Measurements from ENCODE around the gene SERPINB12.

SERPINB12 gene, protein sequence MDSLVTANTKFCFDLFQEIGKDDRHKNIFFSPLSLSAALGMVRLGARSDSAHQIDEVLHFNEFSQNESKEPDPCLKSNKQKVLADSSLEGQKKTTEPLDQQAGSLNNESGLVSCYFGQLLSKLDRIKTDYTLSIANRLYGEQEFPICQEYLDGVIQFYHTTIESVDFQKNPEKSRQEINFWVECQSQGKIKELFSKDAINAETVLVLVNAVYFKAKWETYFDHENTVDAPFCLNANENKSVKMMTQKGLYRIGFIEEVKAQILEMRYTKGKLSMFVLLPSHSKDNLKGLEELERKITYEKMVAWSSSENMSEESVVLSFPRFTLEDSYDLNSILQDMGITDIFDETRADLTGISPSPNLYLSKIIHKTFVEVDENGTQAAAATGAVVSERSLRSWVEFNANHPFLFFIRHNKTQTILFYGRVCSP

GRCh38 chr18:63542069-63542468 lies at the start of gene SERPINB12:
Gene SERPINB12 (plus strand): TSS chr18:63542369. CDS start chr18:63556160, 13,791 bp downstream.
- Histone ChIP-seq H3K9ac (ENCODE audit: low read depth in 1 of 2, low read length in 2 of 2) (no peak within 1 kb of the TSS), H3K4me3 (ENCODE audit: low read length in 2 of 2) (no peak within 1 kb of the TSS)

DNA sequence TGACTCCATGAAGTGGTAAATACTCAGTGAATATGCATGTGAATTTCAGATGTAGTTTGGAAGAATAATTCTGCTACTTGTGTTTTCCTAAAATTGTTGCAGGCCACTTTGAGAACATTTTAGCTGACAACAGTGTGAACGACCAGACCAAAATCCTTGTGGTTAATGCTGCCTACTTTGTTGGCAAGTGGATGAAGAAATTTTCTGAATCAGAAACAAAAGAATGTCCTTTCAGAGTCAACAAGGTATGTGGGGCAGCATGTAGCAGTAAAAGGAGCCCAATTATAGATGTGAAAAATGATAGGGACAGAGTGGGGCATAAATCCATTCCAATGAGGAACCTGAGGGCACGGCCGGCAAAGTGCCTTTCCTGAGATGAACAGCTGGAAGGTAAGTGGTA lies 49.3 kb upstream of the SERPINB12 start:
- Histone ChIP-seq H3K4me1 (ENCODE audit: control insufficient read depth in 2 of 2, insufficient read depth in 2 of 2, low read length in 2 of 2) (no peaks in the 10 kb centered on the region), H3K27ac (ENCODE audit: low read depth in 2 of 2, low read length in 2 of 2) (no peak overlapping the region)

More at GRCh38 chr18:63542069-63542468, at the start of gene SERPINB12:
- Histone ChIP-seq H3K27ac (ENCODE audit: low read depth in 2 of 2, low read length in 2 of 2) (no peak within 1 kb of the TSS), H3K4me1 (ENCODE audit: control insufficient read depth in 2 of 2, insufficient read depth in 2 of 2, low read length in 2 of 2) (no peaks in the 10 kb centered on the region), H3K27me3 (ENCODE audit: control insufficient read depth in 2 of 2, insufficient read depth in 2 of 2, low read length in 2 of 2) (peaks cover 0 to 3% of the 10 kb centered on the region in 2 donors), H3K9me3 (ENCODE audit: control insufficient read depth in 2 of 2, low read length in 2 of 2) (no peaks in the 10 kb centered on the region), H3K36me3 (ENCODE audit: control insufficient read depth in 2 of 2, insufficient read depth in 2 of 2, low read length in 2 of 2) (no peaks in the 10 kb centered on the region)

DNA sequence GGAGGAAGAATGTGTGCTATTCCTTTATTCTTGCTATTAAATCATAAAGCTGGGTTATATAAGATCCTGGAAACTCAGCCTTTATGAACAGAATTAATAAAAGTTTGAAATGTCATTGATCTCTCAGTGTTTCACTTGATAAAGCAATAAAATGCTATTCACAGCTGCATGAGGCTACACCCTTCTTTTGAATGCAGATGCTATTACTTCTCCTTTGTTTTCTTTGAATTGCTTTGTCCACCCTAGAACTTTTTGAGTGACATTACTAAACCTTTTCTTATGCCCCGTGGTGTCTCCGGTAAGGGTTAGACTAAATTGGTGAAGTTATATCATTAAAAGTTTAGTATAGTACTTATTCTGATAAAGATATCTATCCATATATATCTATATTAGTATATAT lies 46.5 kb upstream of the SERPINB12 start:
- H3K4me1 ChIP-seq (ENCODE audit: control insufficient read depth in 2 of 2, insufficient read depth in 2 of 2, low read length in 2 of 2), result no peaks in the 10 kb centered on the region
- H3K4me3 ChIP-seq (ENCODE audit: low read length in 2 of 2), result no peak overlapping the region
- H3K27me3 ChIP-seq (ENCODE audit: control insufficient read depth in 2 of 2, insufficient read depth in 2 of 2, low read length in 2 of 2), result no peaks in the 10 kb centered on the region
- H3K36me3 ChIP-seq (ENCODE audit: control insufficient read depth in 2 of 2, insufficient read depth in 2 of 2, low read length in 2 of 2), result no peaks in the 10 kb centered on the region
- no peak overlapping the region for H3K27ac ChIP-seq (ENCODE audit: low read depth in 2 of 2, low read length in 2 of 2)
- H3K9ac ChIP-seq (ENCODE audit: low read depth in 1 of 2, low read length in 2 of 2), result no peak overlapping the region
- no peaks in the 10 kb centered on the region for H3K9me3 ChIP-seq (ENCODE audit: control insufficient read depth in 2 of 2, low read length in 2 of 2)

More for the DNA sequence above, 49.3 kb upstream of the SERPINB12 start:
- Histone ChIP-seq H3K27me3 (ENCODE audit: control insufficient read depth in 2 of 2, insufficient read depth in 2 of 2, low read length in 2 of 2) (no peaks in the 10 kb centered on the region), H3K4me3 (ENCODE audit: low read length in 2 of 2) (no peak overlapping the region), H3K9me3 (ENCODE audit: control insufficient read depth in 2 of 2, low read length in 2 of 2) (no peaks in the 10 kb centered on the region), H3K36me3 (ENCODE audit: control insufficient read depth in 2 of 2, insufficient read depth in 2 of 2, low read length in 2 of 2) (no peaks in the 10 kb centered on the region), H3K9ac (ENCODE audit: low read depth in 1 of 2, low read length in 2 of 2) (no peak overlapping the region)

GRCh38 chr18:63505566-63506335 lies 36.4 kb upstream of the SERPINB12 start:
- Histone ChIP-seq H3K9ac (ENCODE audit: low read depth in 1 of 2, low read length in 2 of 2) (no peak overlapping the region), H3K9me3 (ENCODE audit: control insufficient read depth in 2 of 2, low read length in 2 of 2) (no peaks in the 10 kb centered on the region), H3K36me3 (ENCODE audit: control insufficient read depth in 2 of 2, insufficient read depth in 2 of 2, low read length in 2 of 2) (no peaks in the 10 kb centered on the region), H3K27me3 (ENCODE audit: control insufficient read depth in 2 of 2, insufficient read depth in 2 of 2, low read length in 2 of 2) (no peaks in the 10 kb centered on the region), H3K4me3 (ENCODE audit: low read length in 2 of 2) (no peak overlapping the region), H3K4me1 (ENCODE audit: control insufficient read depth in 2 of 2, insufficient read depth in 2 of 2, low read length in 2 of 2) (no peaks in the 10 kb centered on the region), H3K27ac (ENCODE audit: low read depth in 2 of 2, low read length in 2 of 2) (no peak overlapping the region)

GRCh38 chr18:63506336-63506646 lies 35.9 kb upstream of the SERPINB12 start:
- H3K27me3 ChIP-seq (ENCODE audit: control insufficient read depth in 2 of 2, insufficient read depth in 2 of 2, low read length in 2 of 2), result no peaks in the 10 kb centered on the region
- no peak overlapping the region for H3K9ac ChIP-seq (ENCODE audit: low read depth in 1 of 2, low read length in 2 of 2)
- H3K9me3 ChIP-seq (ENCODE audit: control insufficient read depth in 2 of 2, low read length in 2 of 2), result no peaks in the 10 kb centered on the region
- H3K4me1 ChIP-seq (ENCODE audit: control insufficient read depth in 2 of 2, insufficient read depth in 2 of 2, low read length in 2 of 2), result no peaks in the 10 kb centered on the region
- no peaks in the 10 kb centered on the region for H3K36me3 ChIP-seq (ENCODE audit: control insufficient read depth in 2 of 2, insufficient read depth in 2 of 2, low read length in 2 of 2)
- H3K27ac ChIP-seq (ENCODE audit: low read depth in 2 of 2, low read length in 2 of 2), result no peak overlapping the region
- H3K4me3 ChIP-seq (ENCODE audit: low read length in 2 of 2), result no peak overlapping the region

GRCh38 chr18:63508596-63508995 lies 33.6 kb upstream of the SERPINB12 start:
- no peaks in the 10 kb centered on the region for H3K36me3 ChIP-seq (ENCODE audit: control insufficient read depth in 2 of 2, insufficient read depth in 2 of 2, low read length in 2 of 2)
- H3K27ac ChIP-seq (ENCODE audit: low read depth in 2 of 2, low read length in 2 of 2), result no peak overlapping the region
- no peak overlapping the region for H3K9ac ChIP-seq (ENCODE audit: low read depth in 1 of 2, low read length in 2 of 2)
- no peaks in the 10 kb centered on the region for H3K4me1 ChIP-seq (ENCODE audit: control insufficient read depth in 2 of 2, insufficient read depth in 2 of 2, low read length in 2 of 2)
- H3K4me3 ChIP-seq (ENCODE audit: low read length in 2 of 2), result no peak overlapping the region
- no peaks in the 10 kb centered on the region for H3K9me3 ChIP-seq (ENCODE audit: control insufficient read depth in 2 of 2, low read length in 2 of 2)
- no peaks in the 10 kb centered on the region for H3K27me3 ChIP-seq (ENCODE audit: control insufficient read depth in 2 of 2, insufficient read depth in 2 of 2, low read length in 2 of 2)

- Histone ChIP-seq H3K36me3 (ENCODE audit: control insufficient read depth in 2 of 2, insufficient read depth in 2 of 2, low read length in 2 of 2) (no peaks in the 10 kb centered on the region), H3K9me3 (ENCODE audit: control insufficient read depth in 2 of 2, low read length in 2 of 2) (no peaks in the 10 kb centered on the region), H3K27me3 (ENCODE audit: control insufficient read depth in 2 of 2, insufficient read depth in 2 of 2, low read length in 2 of 2) (peaks cover 0 to 2% of the 10 kb centered on the region in 2 donors), H3K4me1 (ENCODE audit: control insufficient read depth in 2 of 2, insufficient read depth in 2 of 2, low read length in 2 of 2) (no peaks in the 10 kb centered on the region), H3K27ac (ENCODE audit: low read depth in 2 of 2, low read length in 2 of 2) (no peak overlapping the region), H3K4me3 (ENCODE audit: low read length in 2 of 2) (no peak overlapping the region), H3K9ac (ENCODE audit: low read depth in 1 of 2, low read length in 2 of 2) (no peak overlapping the region)
Measured at GRCh38 chr18:63511285-63511684, 30.9 kb upstream of the SERPINB12 start.

DNA sequence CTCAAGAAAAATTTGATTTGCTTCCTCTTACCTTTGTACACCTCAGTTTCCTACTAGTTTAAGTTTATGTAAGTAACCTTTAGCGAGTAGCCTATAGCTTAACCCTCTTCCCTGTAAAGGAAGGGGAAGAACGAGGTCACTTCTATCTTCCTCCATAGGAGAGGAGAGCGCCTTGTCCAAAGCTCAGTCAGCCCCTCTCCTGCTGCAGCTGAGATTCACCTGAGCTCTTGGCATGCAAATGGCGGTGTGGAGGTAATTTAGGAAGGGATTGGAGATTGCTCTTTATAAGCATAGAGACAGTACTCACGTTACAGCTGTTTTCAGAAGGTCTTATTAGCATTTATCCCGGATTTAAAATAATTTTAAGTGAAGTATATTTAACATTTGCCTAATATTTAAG lies 27.8 kb upstream of the SERPINB12 start:
- Histone ChIP-seq H3K4me1 (ENCODE audit: control insufficient read depth in 2 of 2, insufficient read depth in 2 of 2, low read length in 2 of 2) (peaks cover 0 to 2% of the 10 kb centered on the region in 2 donors), H3K27me3 (ENCODE audit: control insufficient read depth in 2 of 2, insufficient read depth in 2 of 2, low read length in 2 of 2) (peaks cover 0 to 2% of the 10 kb centered on the region in 2 donors), H3K27ac (ENCODE audit: low read depth in 2 of 2, low read length in 2 of 2) (no peak overlapping the region), H3K4me3 (ENCODE audit: low read length in 2 of 2) (no peak overlapping the region), H3K9ac (ENCODE audit: low read depth in 1 of 2, low read length in 2 of 2) (no peak overlapping the region), H3K36me3 (ENCODE audit: control insufficient read depth in 2 of 2, insufficient read depth in 2 of 2, low read length in 2 of 2) (no peaks in the 10 kb centered on the region), H3K9me3 (ENCODE audit: control insufficient read depth in 2 of 2, low read length in 2 of 2) (no peaks in the 10 kb centered on the region)

DNA sequence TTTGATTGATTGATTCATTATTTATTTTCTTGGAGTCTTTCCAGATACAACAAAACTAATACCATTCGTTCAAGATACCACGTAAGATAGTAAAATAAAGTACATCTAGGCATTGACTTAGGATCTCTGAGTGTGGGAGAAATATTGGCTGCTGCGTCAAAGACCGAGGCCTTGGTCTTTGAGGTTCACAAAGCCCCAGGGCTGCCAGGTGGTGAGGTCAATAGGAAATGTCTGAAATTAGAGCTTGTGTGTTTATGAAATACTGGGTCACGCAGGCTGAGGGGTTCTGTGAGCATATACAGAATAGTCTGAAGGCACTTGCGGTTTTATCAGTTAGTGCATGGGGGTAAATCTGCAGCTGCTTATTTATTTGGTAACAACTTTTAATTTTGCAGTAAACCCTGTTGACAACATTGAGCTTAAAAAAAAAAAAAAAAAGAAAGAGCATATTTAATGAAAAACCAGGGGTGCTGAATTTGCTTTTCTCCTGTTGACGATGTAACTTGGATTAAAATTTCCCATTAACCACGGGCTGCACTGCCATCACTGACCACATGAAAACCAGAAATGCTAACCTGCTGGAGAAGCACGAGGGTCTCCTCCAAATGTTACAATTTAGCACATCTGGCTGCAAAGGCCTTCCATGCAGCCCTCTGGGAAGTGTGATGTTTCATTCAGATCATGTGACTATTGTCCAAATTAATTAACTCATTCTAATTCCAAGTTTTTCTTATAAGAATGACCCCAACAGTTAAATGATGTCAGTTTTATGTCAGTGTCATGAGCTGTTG lies 27.1 kb upstream of the SERPINB12 start:
- Histone ChIP-seq H3K27ac (ENCODE audit: low read depth in 2 of 2, low read length in 2 of 2) (no peak overlapping the region), H3K4me1 (ENCODE audit: control insufficient read depth in 2 of 2, insufficient read depth in 2 of 2, low read length in 2 of 2) (peaks cover 0 to 2% of the 10 kb centered on the region in 2 donors), H3K4me3 (ENCODE audit: low read length in 2 of 2) (no peak overlapping the region), H3K36me3 (ENCODE audit: control insufficient read depth in 2 of 2, insufficient read depth in 2 of 2, low read length in 2 of 2) (no peaks in the 10 kb centered on the region), H3K9me3 (ENCODE audit: control insufficient read depth in 2 of 2, low read length in 2 of 2) (no peaks in the 10 kb centered on the region), H3K9ac (ENCODE audit: low read depth in 1 of 2, low read length in 2 of 2) (no peak overlapping the region), H3K27me3 (ENCODE audit: control insufficient read depth in 2 of 2, insufficient read depth in 2 of 2, low read length in 2 of 2) (peaks cover 0 to 2% of the 10 kb centered on the region in 2 donors)

GRCh38 chr18:63515801-63516200 lies 26.4 kb upstream of the SERPINB12 start:
- peaks cover 0 to 2% of the 10 kb centered on the region in 2 donors for H3K27me3 ChIP-seq (ENCODE audit: control insufficient read depth in 2 of 2, insufficient read depth in 2 of 2, low read length in 2 of 2)
- H3K27ac ChIP-seq (ENCODE audit: low read depth in 2 of 2, low read length in 2 of 2), result no peak overlapping the region
- no peaks in the 10 kb centered on the region for H3K9me3 ChIP-seq (ENCODE audit: control insufficient read depth in 2 of 2, low read length in 2 of 2)
- H3K9ac ChIP-seq (ENCODE audit: low read depth in 1 of 2, low read length in 2 of 2), result no peak overlapping the region
- H3K4me1 ChIP-seq (ENCODE audit: control insufficient read depth in 2 of 2, insufficient read depth in 2 of 2, low read length in 2 of 2), result peaks cover 0 to 2% of the 10 kb centered on the region in 2 donors
- no peaks in the 10 kb centered on the region for H3K36me3 ChIP-seq (ENCODE audit: control insufficient read depth in 2 of 2, insufficient read depth in 2 of 2, low read length in 2 of 2)
- no peak overlapping the region for H3K4me3 ChIP-seq (ENCODE audit: low read length in 2 of 2)
